ENCODE measurements around the gene ITPR3.

Gene ITPR3

DNA sequence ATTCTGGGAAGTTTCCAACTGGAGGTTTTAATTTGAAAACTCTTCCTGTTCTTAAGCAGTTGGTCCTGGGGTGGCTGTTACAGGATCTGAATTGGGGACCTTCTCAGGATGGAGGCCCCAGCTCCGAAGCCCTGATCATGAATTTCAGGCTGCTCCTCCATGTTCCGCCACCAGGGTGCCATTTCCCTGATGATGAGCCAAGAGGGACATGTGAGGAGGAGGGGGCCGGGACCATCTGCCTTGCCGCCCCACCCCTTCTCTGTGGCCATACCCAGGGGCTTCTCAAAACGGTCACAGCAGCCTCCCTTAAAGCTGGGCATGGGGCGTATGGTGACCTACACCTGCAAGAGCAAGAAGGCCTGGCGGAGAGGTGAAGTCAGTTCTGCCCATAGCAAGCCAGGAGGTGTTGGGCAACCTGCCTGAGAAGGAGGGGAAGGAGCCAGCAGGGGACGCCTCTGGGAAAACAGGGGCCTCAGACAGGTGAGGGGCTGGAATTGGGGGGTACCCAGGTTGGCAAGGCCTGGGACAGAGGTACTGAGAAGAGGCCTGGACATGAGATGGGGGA, 37.4 kb upstream of the ITPR3 start:
- H3K27ac ChIP-seq: no peak overlapping the region
- H3K27me3 ChIP-seq (replicated peaks): no peaks in the 10 kb centered on the region
- no peak overlapping the region for H3K4me3 ChIP-seq (ENCODE audit: low read depth, low read length)
- in situ Hi-C loops (cut with HindIII; ENCODE audit: low pct_ligation_motif_present, low sequenced_read_pairs): no loop called here
- no peak for DNase-seq
- no peaks in the 10 kb centered on the region for H3K36me3 ChIP-seq (replicated peaks)
- TF ChIP-seq, protein P1, sequence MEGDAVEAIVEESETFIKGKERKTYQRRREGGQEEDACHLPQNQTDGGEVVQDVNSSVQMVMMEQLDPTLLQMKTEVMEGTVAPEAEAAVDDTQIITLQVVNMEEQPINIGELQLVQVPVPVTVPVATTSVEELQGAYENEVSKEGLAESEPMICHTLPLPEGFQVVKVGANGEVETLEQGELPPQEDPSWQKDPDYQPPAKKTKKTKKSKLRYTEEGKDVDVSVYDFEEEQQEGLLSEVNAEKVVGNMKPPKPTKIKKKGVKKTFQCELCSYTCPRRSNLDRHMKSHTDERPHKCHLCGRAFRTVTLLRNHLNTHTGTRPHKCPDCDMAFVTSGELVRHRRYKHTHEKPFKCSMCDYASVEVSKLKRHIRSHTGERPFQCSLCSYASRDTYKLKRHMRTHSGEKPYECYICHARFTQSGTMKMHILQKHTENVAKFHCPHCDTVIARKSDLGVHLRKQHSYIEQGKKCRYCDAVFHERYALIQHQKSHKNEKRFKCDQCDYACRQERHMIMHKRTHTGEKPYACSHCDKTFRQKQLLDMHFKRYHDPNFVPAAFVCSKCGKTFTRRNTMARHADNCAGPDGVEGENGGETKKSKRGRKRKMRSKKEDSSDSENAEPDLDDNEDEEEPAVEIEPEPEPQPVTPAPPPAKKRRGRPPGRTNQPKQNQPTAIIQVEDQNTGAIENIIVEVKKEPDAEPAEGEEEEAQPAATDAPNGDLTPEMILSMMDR (IDR thresholded peaks at IDR 0.05; ENCODE audit: low read depth, low read length, missing control alignments): peak; percentile 67

DNA sequence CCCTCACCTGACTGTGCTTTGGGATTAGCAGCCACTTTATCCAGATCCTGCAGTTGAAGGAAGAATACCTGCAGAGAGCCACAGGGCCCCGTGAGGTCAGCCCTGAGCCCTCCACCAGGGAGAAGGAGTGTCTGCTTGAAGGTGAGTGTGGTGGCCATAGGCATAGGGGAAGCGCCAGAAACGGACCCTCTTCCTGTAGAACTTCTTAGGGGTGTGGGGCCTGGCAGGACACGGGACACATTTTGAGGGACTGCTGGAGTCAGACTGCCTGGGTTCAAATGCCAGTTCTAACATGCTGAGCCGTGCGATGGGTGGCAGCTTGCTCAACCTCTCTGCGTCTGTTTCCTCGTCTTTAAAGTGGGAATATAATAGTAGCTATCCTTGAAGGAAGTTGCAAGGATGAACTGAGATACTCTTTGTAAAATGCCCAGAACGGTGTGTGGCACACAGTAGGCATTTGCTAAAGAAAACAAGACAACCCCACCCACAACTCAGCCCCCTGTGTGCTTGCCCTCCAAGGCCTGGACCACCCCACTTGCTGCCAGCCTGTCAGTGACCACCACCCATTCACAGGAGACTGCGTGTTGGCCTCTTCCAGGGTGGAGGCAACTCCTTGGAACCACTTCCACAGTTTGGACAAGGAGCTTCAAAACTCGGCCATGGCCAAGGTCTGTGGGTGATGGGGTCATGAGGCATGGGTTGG, 36.3 kb upstream of the ITPR3 start:
- H3K27ac ChIP-seq: no peak overlapping the region
- TF ChIP-seq, protein P1 (IDR thresholded peaks at IDR 0.05; ENCODE audit: low read depth, low read length, missing control alignments): no peak
- in situ Hi-C loops (cut with HindIII; ENCODE audit: low pct_ligation_motif_present, low sequenced_read_pairs): no loop called here
- no peaks in the 10 kb centered on the region for H3K27me3 ChIP-seq (replicated peaks)
- no peak overlapping the region for H3K4me3 ChIP-seq (ENCODE audit: low read depth, low read length)
- no peak for DNase-seq
- H3K36me3 ChIP-seq (replicated peaks): no peaks in the 10 kb centered on the region

DNA sequence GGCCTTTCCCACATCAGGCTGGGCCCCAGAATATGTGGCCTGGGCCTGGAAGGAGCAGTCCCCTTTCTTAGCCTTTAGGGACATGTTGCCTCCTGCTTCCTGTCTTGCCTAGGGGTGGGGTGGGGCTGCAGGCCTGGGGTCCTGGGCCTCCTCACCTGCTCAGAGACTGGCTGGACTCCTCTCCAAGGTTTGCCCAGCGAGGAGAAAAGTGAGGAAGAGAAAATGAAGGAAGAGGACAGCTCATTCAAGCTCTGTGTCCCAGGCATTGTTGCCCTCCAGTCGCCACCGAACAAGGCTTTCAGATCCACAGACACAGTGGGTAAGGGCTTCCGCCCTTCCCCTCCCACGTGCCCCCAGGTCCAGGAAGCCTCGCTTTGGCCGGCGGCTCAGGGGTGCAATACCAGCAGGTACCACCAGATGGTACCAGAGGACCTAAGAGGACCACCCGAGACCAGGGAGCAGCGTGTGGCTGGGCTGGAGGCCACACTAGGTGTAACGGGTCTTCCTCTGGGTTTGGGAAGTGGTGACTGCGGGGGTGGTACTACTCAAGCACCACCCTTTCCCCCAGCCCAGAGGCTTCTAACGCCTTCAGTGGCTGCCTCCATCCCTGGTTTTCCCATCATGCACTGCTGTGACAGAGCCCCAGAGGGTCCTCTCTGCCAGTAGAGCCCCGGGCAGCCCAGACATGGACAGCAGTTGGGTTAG, 35.6 kb upstream of the ITPR3 start:
- peak; percentile 56 for DNase-seq
- H3K36me3 ChIP-seq (replicated peaks): no peaks in the 10 kb centered on the region
- H3K27me3 ChIP-seq (replicated peaks): no peaks in the 10 kb centered on the region
- TF ChIP-seq, protein P1 (IDR thresholded peaks at IDR 0.05; ENCODE audit: low read depth, low read length, missing control alignments): peak; percentile 98
- no peak overlapping the region for H3K4me3 ChIP-seq (ENCODE audit: low read depth, low read length)
- in situ Hi-C loops (cut with HindIII; ENCODE audit: low pct_ligation_motif_present, low sequenced_read_pairs): no loop called here
- no peak overlapping the region for H3K27ac ChIP-seq

DNA sequence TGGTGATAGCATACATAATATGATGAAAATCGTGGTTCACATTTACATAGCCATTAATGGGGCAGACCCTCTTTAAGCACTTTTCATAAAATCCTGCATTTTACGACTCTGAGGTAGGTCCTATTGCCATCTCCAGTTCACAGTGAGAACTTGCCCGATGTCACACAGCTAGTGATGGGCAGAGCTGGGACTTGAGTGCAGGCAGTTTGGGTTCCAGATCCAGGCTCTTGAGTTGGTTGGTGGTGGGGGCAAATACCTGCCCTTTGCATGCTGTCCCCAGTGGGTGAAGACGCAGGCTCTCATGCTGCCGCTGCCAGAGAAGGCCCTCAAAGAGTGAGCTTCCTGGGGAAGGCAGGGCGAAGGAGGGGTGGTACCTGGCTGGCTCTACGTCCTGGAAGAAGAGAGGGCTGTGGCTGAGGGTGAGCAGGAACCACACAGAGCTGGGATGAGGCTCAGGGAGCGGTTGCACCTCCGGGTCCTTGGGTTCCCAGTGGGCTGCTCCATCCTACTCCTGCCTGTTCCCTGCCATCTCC, 34.9 kb upstream of the ITPR3 start:
- H3K27ac ChIP-seq: no peak overlapping the region
- TF ChIP-seq, protein P1 (IDR thresholded peaks at IDR 0.05; ENCODE audit: low read depth, low read length, missing control alignments): no peak
- H3K27me3 ChIP-seq (replicated peaks): no peaks in the 10 kb centered on the region
- H3K4me3 ChIP-seq (ENCODE audit: low read depth, low read length): no peak overlapping the region
- in situ Hi-C loops (cut with HindIII; ENCODE audit: low pct_ligation_motif_present, low sequenced_read_pairs): no loop called here
- no peak for DNase-seq
- H3K36me3 ChIP-seq (replicated peaks): no peaks in the 10 kb centered on the region

DNA sequence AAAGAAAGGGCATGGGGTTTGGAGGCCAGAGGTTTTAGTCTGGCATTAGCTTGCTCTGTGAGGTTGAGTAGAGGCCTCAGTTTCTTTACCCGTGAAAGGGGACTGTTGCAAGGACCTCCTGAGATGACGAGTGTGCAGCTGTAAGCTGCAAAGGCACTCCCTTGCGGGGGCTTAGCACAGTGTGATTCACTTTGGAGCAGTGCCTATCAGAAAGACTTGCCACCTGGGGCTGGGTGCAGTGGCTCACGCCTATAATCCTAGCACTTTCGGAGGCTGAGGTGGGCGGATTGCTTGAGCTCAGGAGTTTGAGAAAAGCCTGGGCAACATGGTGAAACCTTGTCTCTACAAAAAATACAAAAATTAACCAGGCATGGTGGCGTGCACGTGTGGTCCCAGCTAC, 33.6 kb upstream of the ITPR3 start:
- in situ Hi-C loops (cut with HindIII; ENCODE audit: low pct_ligation_motif_present, low sequenced_read_pairs): no loop called here
- TF ChIP-seq, protein P1 (IDR thresholded peaks at IDR 0.05; ENCODE audit: low read depth, low read length, missing control alignments): no peak
- Histone ChIP-seq H3K27me3 (replicated peaks) (no peaks in the 10 kb centered on the region), H3K27ac (no peak overlapping the region), H3K36me3 (replicated peaks) (no peaks in the 10 kb centered on the region), H3K4me3 (ENCODE audit: low read depth, low read length) (no peak overlapping the region)
- no peak for DNase-seq

All from brain microvascular endothelial cell (primary cell).